GM21529 (cell line): ENCODE data around the gene EEF2KMT.
A peak's percentile ranks its signal among the peaks of the same experiment; 100 is the strongest.
"Not testable (repeated sequence)": the region's sequence is repeated elsewhere in the genome, so short reads cannot be mapped to it uniquely, and the experiment has no call there.

Source experiments
- ATAC-seq: cut with Tn5 transposase; IDR thresholded peaks from one replicate; pipeline ENCODE4 v1.9.1; 2021; ENCODE audit not compliant: unreplicated experiment

The EEF2KMT gene

DNA sequence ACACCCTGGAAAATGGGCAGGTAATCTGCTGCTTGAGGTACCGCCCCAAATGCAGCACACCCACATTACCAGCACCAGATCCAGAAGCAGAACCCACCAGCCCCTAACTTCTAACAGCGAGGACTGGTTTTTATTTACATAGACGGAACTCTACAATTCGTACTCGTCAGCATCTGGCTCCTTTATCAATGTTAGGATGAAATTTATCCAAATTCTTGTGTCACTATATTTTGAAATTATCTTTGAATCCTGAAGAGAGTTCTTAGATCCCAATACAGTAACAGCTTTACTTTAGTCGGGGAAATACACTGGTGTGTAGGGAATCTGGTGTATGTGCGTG, 26.3 kb downstream of the EEF2KMT start:
- no peak for ATAC-seq

DNA sequence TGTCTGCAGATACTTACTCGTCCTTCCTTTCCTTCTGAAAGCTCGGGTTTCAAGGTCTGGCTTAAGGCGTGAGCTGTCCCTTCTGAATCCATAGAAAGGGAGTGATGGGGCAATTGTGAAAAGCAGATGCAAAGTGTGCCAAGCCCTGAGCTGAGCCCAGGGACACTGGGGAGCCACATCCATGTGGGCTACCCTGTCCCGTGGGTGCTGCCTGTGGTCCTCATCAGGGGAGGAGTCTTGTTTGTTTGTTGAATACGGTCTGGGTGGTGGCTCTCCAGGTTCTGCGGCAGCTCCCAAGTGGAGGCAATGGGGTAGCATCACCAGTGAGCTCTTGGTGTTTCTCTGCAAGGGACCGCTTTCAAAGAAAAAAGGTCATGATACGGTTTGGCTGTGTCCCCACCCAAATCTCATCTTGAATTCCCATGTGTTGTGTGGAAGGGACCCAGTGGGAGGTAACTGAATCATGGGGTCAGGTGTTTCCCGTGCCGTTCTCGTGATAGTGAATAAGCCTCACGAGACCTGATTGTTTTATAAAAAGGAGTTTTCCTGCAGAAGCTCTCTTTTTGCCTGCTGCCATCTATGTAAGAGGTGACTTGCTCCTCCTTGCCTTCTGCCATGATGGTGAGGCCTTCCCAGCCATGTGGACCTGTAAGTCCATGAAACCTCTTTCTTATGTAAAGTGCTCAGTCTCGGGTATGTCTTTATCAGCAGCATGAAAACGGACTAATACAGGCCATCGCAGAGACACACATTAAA, 27.0 kb downstream of the EEF2KMT start:
- no peak for ATAC-seq

DNA sequence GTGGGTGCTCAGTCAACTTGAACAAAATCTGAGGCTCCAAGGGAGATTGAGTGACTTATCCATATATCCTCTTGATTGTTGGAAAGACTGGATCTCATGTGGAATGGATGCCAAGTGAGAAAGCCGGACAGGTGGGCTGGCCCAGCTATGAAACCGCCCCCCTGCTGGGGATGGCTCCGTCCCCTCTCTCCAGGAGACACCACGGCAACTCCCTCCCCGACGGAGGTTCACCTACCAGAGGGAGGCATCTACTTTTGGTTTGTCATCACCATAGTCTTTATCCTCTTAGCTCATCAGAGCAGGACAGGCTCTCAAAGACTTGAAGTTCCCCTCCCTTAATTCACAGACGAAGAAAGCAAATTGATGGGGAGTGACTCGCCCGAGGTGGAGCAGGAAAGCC, 27.7 kb downstream of the EEF2KMT start:
- ATAC-seq = no peak

DNA sequence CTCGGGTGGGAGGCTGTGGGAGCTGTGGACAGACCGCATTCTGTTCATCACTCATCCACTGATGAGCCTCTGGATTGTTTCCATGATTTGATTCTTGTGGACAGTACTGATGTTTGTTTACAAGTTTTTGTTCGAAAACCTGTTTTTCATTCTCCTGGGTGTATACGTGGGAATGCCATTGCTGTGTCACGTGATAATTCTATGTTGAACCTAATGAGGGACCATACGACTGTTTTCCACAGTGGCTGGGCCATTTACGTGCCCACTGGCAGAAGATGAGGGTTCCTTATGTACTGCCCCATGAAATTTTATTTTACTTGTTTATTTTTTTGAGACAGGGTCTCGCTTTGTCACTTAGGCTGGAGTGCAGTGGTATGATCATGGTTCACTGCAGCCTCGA, 28.5 kb downstream of the EEF2KMT start:
- no peak for ATAC-seq

DNA sequence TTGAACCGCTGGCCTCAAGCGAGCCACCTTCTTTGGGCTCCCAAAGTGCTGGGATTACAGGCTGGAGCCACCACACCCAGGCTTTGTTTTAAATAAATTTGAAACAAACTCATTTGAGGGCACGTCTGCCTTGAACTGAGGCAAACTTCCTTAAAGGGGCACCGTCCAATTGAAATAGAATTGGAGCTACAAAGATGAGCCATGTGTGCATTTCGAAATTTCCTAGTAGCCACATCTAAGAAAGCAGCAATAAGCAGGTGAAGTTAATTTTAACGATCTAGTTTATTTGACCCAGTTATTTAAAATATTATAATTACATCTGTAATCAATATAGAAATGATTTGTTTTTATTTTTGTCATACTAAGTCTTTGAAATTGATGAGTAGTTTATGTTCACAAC, 31.1 kb downstream of the EEF2KMT start:
- ATAC-seq = no peak

- ATAC-seq = no peak
These were observed 31.8 kb downstream of the EEF2KMT start, which contains the start of gene C16orf89 for GRCh38 chr16:5065813-5066212. C16orf89 (minus strand) TSS chr16:5065956; CDS start chr16:5065908, 48 bp downstream.

DNA sequence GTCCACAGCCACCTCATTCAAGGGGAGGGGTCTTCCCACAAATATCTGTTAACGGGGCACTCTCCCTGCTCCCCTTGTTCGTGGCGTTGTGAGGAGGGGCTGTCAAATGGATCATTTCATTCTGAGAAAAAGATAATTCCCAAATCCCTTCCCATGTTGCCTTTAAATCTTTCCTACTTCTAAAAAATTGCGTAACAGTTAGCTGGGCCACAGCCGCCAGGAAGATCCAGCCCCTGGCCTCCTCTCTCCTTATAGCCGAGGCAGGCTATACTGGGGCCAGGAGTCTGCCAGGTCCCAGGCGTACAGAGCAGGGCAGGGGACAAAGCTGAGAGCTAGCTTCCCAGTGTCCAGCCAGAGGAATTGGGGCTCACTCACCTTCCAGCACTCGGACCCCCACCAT, 32.3 kb downstream of the EEF2KMT start:
- no peak for ATAC-seq

GRCh38 chr16:5064915-5065314, 32.7 kb downstream of the EEF2KMT start:
- ATAC-seq = no peak

- ATAC-seq = no peak
These were observed 34.5 kb downstream of the EEF2KMT start for GRCh38 chr16:5062790-5063765.

- ATAC-seq = peak; percentile 83
These were observed 35.5 kb downstream of the EEF2KMT start for GRCh38 chr16:5062051-5062450.

DNA sequence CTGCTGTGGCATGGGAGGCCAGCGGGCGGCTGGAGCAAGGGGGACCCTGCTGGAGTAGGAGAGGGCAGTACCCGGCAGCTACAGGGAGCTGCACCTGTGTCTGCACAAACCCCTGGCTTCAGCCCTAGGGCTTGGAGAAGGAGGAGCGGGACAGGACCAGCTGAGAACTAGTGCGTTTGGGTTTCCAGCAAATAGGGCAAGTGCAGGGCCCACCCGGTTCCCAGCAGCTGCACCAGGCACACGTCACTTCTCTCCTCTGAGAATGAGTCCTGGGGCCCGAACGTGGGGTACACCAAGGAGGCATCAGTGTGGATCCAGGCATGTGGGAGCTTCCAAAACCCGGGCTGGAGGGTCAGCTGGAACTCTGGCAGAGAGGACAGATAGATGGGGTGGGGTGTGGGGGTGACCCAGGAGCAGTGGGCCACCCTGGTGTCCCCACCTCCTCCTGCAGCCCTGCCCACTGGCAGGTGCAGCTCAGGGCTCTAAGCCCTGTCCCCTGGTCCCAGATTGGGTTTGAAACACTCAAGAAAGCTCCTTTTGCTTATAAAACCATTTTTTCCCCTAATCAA, 37.4 kb downstream of the EEF2KMT start:
- ATAC-seq = no peak

GRCh38 chr16:5059386-5060072, 38.1 kb downstream of the EEF2KMT start:
- ATAC-seq = no peak

DNA sequence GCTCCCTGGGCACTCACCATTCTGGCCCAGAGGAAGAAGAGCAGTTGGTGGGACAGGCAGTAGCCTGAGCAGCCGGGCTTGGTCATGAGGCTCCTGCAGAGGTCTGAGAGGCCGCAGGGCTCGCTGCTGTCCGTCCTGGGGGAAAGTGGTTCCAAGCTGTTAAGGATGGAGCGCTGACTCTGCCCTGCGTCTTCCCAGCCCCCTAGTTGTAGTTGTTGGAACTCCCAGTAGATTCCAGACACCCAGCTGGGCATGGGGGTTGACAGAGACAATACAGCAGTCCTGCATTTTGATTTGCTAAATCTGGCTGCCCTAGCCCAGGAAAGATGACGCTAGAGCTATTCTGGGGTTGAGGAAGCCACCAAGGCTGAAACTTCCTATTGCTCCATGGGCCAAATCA, 39.1 kb downstream of the EEF2KMT start:
- ATAC-seq = no peak

- no peak for ATAC-seq
These were observed 41.2 kb downstream of the EEF2KMT start for GRCh38 chr16:5056352-5056751.

DNA sequence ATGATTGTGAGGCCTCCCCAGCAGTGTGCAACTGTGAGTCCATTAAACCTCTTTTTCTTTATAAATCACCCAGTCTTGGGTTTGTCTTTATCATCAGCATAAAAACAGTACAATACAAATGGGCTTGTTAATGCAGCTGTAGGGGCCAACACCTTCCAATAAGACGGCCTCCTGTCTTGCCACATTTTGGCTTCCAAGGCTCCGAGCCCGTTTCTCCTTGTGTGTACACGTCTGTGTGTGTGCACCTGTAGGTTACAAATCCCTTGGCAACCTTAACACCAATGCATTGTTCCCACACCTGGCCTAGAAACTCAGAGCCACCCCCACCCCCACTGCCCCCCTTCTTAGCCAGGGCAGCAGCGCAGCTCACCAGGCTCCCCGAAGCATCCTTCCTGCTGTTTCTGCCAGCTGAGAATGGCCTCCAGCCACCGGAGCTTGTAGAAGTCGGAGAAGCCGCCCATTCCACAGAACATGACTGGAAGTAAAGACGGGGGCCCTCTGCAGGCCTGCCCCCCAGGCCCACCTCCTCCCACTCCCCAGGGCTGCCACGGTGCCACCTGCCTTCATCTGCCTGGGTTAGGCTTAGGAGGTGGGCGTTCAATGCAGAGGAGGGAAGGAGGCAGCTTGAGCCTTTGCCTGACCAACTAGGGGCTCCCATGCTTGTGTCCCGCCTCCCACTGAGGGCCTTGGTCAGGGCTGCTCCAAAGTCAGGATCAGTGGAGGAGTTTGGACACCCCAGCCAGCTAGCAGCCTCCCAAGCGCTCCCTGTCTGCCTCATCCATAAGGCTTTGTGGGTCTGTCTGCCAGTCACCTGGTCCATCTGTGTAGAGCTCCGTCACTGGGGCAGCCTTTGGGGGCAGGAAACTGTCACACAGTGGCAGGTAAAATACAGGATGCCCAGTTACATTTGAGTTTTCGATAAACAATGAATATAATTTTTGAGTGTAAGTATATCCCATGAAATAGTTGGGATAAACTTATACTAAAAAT, 42.4 kb downstream of the EEF2KMT start:
- no peak for ATAC-seq

DNA sequence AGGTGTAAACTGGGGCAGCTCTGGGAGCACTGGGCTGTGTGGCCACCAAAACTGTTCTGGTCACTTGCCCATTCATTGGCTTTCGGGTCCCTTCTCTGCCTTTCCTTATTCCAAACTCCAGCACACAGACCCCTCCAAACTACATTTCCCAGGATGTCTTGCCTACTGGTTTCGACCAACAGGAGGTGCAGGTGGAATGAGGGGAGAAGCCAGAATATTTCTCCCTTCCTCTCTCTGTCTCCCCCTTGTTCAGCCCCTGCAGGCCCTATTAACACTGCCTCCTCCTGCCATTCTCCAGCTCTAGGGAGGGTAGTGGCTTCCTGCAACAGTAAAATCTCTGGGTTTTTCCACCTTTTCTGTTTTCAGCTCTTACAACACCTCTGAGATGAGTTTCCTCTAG, 50.7 kb downstream of the EEF2KMT start:
- ATAC-seq = no peak

GRCh38 chr16:5045499-5046115, 52.0 kb downstream of the EEF2KMT start:
- ATAC-seq = no peak

GRCh38 chr16:5044581-5044980, 53.0 kb downstream of the EEF2KMT start:
- ATAC-seq = not testable (repeated sequence)

DNA sequence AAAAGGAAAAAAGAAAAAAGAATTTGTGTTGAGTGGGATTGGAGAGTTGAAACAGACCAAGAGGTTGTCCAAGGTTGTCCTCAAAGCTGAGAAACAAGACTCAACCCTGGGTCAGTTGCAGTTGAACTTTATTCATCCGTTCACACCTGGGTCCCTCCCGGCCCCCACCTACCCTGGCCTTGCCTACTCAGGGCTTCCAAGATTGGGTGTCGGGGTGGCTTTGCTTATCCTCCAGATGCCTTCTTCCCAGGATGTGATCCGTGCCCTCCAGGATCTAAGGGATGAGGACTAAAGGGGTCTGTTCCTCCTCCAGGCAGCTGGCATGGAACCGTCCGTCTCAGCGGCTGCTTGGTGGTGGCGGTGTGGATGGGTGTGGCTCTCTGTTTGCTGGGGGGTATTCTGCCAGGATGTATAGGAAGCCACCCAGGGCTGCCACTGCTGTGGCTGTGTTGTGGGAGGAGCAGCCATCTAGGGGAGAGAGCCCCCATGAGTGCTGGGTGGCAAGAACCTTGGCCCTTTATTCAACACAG, 53.5 kb downstream of the EEF2KMT start:
- ATAC-seq = no peak
